ENCODE data around the gene BCAS1.

The BCAS1 gene, protein sequence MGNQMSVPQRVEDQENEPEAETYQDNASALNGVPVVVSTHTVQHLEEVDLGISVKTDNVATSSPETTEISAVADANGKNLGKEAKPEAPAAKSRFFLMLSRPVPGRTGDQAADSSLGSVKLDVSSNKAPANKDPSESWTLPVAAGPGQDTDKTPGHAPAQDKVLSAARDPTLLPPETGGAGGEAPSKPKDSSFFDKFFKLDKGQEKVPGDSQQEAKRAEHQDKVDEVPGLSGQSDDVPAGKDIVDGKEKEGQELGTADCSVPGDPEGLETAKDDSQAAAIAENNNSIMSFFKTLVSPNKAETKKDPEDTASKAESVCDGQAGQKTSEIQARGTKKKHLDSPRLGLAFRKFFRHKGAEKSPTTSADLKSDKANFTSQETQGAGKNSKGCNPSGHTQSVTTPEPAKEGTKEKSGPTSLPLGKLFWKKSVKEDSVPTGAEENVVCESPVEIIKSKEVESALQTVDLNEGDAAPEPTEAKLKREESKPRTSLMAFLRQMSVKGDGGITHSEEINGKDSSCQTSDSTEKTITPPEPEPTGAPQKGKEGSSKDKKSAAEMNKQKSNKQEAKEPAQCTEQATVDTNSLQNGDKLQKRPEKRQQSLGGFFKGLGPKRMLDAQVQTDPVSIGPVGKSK

DNA sequence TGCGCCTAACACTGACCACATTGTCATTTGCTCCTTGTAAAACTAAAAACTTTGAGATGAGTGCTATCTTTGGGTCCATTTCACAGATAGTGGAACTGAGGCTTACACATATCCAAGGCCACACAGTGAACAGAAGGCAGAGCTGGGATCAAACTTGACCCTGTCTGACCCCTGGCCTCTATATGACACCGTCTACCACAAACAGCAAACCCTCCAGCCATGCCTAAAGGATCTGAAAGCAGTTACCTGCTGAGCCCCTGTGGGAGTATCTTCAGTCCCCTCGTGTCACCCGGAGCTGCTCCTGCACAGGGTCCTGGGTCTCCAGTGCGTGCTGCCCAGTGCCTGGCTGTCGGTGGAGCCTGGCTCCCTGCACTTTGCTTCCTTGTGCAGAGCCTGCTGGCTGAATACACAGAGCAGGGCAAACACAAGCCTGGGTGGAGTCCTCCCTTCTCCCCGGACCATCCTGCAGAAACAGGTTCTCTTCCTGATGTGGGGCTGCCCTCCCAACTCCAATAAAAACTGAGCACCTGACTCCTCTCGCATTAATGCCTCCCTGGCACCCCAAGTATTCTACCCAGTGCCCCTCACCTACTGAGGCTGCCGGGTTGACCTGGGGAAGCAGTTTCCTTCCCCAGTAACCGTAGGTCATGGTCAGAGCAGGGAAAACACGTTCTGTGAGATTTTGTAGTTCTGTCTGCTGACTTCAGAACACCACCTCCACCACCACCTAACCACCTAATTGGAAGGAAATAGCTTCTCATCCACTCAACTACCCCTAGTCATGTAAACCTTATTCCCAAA, at the start of gene BCAS1:
BCAS1 (minus strand) TSS at position 408 of the 801 bp plus-strand sequence. CDS start 11,876 bp downstream, outside the sequence.
- no peak for DNase-seq (ENCODE audit: low read depth)

DNA sequence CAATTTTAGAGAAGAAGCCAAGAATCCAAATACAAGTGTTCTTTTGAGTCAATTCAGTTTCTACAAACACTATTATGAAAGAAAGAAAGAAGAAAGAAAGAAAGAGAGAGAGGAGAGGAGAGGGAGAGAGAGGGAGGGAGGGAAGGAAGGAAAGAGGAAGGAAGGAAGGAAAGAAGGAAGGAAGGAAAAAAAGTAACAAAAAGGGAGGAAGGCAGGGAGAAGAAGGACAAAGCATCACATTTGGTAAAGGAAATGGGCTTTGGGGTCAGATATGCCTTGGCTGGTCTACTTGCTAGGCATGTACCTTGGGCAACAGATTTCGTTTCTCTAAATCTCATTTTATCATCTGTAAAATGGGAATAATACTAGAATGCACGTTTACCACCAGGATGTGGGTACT, 49.4 kb upstream of the BCAS1 start:
- no peak for DNase-seq (ENCODE audit: low read depth)

DNA sequence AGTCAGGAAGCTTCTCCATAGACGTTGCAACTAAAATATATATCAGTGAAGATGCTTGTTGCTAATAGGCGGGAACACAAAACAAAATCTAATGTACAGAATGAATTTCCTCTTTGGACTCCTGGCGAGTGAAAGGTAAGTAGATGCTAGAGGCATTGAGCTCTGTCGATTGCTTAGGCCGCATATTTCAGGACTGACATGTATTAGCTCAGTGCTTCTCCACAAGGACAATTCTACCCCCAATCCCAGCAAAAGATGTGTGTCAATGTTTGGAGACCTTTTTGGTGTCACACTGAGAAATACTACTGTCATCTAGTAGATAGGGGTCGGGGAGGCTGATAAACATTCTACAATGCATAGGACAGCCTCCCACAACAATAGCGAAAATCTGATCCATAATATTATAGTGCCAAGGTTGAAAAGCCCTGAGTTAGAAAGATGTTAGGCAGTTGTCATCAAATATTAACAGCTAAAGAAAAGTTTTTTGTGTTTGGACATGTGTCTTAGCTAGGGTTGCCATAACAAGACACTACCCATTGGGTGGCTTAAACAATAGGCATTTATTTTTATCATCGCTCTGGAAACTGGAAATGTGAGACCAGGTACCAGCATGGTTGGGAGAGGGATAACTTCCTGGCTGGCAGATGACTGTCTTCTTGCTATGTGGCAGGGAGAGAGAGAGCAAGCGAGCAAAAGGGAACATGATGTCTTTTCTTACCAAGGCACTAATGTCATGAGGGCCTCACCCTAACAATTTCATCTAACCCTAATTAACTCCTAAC, 48.0 kb upstream of the BCAS1 start:
- no peak for DNase-seq (ENCODE audit: low read depth)

DNA sequence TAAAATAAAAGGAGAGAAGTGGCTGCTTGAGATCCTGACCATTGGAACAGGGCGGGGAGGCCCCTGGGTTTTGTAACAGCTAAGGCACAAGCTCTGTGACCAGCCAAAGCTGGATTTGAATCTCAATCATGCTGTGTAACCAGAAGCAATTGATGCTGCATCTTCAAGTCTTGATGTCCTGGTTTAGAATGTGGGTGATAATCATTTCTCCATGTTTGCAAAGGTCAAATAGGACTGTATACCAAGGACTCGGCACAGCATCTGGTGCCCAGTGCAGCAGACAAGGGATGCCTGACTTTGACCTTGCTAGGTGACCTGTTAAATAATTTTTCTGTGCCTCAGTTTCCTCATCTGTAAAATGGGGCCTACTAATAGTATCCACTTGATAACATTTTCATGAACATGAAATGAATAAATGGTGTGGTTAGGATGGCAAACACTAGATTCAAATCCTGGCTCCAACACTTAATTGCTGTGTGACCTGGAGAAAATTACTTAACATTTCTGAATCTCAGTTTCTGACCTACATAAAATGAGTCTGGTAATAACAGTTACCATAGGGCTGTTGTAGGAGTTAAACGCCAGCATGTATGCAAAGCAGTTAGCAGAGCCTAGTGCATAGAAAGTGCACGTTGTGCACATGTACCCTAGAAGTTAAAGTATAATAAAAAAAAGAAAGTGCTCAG, 46.3 kb upstream of the BCAS1 start:
- no peak for DNase-seq (ENCODE audit: low read depth)

DNA sequence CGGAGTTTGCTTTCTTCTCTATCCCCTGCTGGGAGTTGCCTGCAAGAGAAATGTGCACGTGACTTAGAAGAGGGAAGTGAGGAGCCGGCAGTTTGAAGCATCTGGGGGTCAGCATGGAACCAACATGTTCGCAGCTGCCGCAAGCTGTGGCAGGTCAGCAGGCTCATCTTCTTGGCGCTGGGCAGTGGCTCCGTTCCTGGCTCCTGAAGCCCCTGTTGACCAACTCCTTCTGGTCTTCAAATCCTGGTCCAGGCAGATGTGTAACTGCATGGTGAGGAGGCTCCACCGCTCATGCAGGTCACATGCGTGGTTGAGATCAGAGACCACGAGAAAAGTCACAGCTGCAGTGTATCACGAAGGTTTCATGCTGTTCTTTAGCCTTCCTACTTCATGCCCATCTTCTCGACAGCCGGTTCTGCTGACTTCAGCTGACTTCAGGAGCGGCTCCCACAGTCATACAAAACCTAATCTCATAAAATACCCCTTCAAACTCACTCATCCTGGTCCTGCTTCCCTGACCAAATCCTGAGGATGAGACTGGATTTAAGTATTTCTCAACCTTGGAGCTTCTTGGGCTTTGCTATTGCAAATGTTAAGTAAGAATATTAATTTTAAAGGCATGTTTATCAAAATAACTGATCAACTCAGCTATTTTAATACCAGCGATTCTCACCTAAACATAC, 44.9 kb upstream of the BCAS1 start:
- DNase-seq (ENCODE audit: low read depth): no peak

DNA sequence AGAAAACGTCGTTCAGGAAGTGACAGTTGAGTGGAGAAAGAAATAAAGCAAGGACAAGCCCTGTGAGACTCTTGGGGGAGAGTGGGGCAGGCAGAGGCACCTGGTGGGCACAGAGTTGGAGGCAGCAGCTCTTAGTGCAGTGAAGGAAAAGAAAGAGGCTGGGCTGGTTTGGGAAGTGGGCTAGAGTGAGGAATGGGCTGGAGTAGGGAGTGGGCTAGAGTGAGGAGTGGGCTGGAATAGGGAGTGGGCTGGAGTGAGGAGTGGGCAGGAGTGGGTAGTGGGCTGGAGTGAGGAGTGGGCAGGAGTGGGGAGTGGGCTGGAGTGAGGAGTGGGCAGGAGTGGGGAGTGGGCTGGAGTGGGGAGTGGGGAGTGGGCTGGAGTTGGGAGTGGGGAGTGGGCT, 43.7 kb upstream of the BCAS1 start:
- DNase-seq (ENCODE audit: low read depth): no peak

DNA sequence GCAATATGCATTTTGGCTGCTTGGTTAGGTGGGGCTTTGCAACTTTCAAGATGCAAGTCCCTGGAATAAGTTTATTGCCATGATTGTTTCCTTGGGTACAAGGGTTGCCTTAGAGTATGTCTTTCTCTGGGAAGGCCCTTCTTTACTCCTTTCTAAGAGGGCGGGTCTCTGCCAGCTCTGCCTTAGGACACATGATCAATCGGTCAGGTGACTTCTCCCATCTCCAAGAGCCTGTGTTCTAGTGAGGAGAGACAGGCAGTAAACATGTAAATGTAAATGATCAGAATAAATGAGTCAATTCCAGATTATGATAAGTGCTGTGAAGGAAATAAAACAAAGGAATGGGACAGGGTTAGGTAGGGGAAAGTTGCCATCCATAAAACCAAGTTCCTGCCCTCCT, 43.2 kb upstream of the BCAS1 start:
- DNase-seq (ENCODE audit: low read depth): no peak

DNA sequence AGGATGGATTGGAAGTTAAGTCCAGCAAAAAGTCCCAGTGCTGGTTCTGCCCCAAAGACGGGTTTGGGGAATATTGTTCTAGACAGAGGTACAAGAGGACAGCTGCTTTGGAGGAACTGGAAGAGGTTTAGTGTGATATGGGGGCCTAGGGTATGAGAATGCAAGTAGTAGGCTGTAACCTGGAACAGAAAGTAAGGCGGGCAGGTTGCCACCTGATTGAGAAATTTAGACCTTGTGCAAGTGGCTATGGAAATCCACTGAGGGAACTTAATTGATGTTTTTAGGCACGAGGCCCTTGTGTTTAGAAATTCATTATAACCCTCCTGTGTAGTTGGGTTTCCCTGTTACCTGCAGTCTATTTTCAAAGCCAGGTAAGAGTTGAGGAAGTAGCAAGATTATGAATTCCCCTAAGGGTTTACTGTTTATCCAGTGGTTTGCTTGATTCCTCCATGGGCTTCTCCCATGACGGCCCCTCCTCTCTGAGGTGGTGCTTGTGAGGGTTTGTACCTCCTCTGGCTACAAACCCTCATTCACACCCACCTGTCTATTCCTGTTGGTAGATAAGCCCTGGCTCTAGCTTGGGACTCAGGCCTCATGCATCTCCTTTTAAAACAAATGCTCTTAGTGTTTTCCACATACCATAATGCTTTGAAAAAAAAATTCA, 42.0 kb upstream of the BCAS1 start:
- DNase-seq (ENCODE audit: low read depth): no peak

DNA sequence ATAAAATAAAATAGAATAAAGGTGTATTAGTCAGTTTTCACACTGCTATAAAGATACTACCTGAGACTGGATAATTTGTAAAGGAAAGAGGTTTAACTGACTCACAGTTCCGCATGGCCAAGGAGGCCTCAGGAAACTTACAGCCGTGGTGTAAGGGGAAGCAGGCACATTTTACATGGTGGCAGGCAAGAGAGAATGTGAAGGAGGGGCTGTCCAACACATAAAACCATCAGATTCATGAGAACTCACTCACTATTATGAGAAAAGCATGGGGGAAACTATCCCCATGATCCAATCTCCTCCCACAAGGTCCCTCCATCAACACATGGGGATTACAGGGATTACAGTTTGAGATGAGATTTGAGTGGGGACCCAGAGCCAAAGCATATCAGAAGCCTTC, 41.1 kb upstream of the BCAS1 start:
- no peak for DNase-seq (ENCODE audit: low read depth)

DNA sequence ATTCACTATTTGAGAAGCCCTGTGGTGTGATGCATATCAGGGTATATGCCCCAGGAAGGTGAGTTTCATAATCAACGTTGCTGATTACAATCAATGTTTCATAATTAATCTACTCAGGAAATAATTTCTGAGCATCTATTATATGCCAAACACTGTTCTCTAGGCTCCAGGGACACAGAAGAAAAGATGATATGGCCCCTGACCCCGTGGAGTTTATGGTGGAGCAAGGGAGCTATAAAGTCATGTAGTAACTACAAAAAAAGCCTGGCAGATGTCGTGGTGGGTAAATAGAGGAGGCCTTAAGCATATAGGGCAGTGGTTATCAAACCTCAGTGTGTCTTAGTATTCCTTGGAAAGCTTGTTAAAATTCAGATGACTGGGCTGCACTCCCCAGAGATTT, 40.1 kb upstream of the BCAS1 start:
- DNase-seq (ENCODE audit: low read depth): no peak

DNA sequence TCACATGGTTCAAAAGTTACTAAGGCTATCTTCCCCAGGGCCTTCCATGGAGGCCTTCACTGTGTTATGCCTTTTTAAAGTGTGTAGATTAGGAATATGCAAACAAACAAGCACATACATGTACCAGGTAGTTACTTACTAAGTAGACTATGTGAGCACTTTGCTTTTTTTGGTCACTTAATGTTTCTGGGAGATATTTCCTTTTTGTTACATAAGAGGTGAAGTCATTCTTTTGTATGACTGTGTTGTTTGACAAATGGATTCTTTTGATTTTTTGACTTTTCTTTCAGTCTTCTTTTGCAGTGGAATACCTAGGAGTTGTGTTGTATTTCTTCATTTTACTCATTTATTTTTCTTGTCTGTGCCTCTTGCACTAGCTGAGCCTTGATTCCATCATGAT, 39.6 kb upstream of the BCAS1 start:
- no peak for DNase-seq (ENCODE audit: low read depth)

DNA sequence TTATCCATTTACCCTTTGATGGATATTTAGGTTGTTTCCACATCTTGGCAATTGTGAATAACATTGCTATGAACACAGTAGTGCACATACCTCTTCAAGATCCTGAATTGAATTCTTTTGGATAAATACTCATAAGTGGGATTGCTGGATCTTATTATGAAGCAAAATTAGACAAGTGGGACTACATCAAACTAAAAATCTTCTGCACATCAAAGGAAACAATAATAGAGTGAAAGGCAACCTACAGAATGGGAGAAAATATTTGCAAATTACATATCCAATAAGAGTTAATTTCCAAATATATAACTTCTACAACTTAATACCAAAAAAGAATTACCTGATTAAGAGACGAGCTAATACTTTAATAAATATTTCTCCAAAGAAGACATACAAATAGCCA, 38.4 kb upstream of the BCAS1 start:
- DNase-seq (ENCODE audit: low read depth): no peak

DNA sequence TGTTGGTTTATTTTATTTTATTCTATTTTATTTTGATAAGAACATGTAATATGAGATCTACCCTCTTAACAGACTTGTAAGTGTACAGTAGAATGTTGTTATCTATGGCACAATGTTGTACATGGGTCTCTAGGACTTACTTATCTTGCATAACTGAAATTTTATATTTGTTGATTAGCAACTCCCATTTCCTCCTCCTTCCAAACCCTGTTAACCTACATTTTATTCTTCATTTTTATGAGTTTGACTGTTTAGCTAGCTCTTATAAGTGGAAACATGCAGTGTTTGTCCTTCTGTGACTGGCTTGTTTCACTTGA, 37.9 kb upstream of the BCAS1 start:
- DNase-seq (ENCODE audit: low read depth): no peak

DNA sequence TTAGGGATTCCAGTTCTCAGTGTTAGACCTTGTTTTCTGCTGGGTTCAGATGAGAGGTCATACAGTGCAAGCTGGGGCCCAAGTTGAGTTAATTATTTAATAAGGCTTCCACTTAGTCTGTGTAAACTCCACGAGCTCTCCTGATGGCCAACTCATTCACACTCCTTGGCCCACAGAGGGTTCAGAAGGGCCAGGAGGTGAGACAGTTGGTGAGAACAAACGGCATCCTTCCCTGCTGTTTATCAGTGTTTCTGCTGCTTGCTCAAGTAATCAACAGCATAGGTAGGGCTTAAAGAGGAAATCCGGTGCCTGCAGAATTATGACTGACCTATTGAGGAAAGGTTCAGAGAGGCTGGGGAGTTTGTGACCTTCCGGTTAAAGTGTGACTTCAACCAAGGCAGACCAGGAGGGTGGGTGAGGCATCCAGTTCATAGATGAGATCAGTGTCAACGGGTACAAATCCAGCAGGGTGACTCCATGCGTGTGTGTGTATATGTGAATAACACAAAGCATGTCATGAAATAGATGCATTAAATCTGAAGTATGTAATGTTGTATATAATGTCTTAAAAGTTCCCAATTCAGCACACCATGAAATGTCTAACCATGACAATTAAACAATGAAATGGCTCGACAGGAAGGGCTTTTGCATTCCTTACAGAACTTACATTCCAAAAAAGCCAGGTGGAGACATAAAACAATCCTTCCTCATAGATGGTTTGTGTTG, 37.4 kb upstream of the BCAS1 start:
- DNase-seq (ENCODE audit: low read depth): no peak

DNA sequence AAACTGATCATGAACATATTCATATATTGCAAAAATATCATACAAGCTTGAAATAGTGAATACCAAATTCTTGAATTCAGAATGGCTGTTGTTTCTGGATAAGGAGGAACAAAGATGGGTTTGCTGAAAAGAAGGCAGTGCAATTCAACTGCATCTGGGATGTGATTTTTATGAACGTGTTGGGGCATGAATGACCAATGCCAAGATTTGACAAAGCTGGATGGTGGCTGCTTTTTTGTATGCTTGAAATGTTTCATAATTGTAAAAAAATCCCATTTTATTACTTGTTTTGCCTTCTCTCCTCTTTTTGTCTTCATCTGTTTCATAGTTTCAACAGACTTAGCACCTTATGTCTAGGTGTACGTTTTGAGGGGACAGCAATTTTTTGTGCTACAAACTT, 36.8 kb upstream of the BCAS1 start:
- DNase-seq (ENCODE audit: low read depth): no peak

DNA sequence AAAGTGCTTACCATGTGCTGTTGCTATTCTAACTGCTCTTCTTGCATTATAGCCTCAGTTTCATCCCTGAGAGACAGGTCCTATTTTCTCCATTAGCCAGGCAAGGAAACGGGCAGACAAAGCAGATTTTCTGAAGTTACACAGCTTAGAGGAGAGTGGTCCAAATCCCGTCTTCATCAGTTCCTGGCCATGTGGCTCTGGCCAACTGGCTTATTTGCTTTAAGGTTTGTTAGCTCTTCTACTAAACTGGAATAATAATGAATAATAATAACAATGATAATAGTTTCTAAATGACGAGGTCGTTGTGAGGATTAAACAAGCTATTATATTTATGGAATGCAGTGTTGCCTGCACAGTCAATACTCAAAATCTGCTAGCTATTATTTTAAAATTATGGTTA, 35.8 kb upstream of the BCAS1 start:
- no peak for DNase-seq (ENCODE audit: low read depth)

DNA sequence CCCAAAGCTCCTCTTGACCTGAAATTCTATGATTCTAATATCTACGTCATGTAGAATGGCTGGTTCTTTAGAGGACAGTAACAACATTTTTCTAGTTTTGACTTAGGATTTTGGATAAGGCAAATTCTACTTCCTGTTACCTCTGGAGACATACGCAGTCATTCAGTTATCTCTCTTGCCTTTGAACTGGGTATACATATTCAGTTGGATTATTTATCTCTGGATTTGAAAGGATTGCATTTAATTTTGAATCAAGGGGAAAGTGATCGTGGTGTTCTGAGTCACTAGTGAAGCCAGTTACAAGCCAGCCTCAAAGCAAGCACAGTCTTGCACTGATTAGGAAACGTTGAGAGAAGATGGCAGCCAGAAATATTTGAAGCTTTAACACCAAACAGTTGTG, 35.3 kb upstream of the BCAS1 start:
- DNase-seq (ENCODE audit: low read depth): no peak

DNA sequence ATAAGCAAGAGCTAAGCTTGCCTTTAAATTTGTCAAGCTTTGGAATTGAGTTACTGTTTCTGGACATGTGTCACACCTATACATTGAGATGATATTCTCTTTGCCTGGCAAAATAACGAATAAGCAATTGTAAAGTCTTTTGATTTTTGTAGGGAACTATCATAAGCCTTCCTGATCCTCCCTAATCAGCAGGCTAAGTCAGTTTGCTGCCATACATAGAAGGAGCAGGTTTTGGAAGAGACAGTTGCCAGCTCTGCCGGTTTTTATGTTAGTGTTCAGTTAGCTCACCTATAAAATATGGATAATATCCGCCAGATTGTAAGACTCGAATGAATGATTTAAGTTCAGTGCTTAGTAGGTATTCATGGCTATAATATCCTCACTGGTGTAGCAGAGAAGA, 34.4 kb upstream of the BCAS1 start:
- no peak for DNase-seq (ENCODE audit: low read depth)

DNA sequence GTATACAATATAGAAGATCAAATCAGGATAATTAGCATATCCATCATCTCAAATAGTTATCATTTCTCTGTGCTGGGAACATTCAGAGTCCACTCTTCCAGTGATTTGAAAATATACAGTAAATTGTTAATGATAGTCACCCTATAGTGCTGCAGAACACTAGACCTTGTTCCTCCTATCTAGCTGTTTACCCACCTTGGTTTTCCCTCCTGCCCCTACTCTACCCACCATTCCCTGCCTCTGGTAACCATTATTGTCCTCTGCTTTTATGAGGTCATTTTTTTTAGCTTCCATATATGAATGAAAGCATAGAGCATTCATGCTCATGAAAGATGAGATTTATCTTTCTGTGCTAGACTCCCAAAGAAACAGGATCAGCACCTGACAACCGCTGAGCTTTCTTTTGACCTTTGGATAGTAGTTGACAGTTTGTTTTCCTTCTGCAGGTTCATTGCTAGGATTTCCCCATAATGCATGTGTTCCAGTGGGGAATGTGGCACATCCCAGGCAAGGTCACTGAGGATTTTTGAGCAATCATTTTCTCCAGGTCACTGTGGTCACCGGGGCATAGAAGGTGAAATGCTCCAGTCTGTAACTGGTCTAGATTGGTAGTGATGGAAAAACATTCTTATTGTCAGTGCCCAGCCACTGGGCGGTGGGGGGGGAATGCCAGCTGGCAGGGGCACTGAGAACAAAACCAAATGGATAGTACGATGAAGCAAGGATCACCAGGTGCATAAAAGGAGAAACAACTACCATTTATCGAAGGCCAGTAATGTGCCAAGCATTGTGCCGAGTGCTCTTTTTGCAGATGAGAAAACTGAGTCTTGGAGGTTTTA, 33.6 kb upstream of the BCAS1 start:
- DNase-seq (ENCODE audit: low read depth): no peak
